GM12878 (cell line): ENCODE data around the gene ARSI. TPM values are rescaled to one million over a fixed set of nuclear protein-coding genes. Genes with fewer than 3 reads are reported as not detected.

Source experiments
- ATAC-seq: fragments of 200-7000 bp; cut with Tn5 transposase; 3 replicates; pipeline ENCODE4 v1.9.1; 2020; ENCODE audit warnings: mild to moderate bottlenecking, moderate library complexity
- BruUV-seq: library from RNA; stranded (reverse); fragments of 400-500 nt; replicated peaks from 2 replicates; lab custom pipeline; 2021; lab: Mats Ljungman, UMichigan
- CTCF ChIA-PET: fragments of 300-600 bp; sonication (Branson Sonifier 250); formaldehyde crosslinking; extraction: SDS; loops from one replicate; lab custom pipeline; 2021; ENCODE audit warnings: inconsistent platforms; lab: Yijun Ruan, JAX
- POLR2A ChIA-PET: fragments of 350-600 bp; formaldehyde crosslinking; extraction: SDS; loops from one replicate; lab custom pipeline; 2021; ENCODE audit warnings: inconsistent platforms; lab: Charles Lee
- RAD21 ChIA-PET: fragments of 300-600 bp; sonication (Branson Sonifier 250); formaldehyde crosslinking; loops from one replicate; lab custom pipeline; 2023; ENCODE audit warnings: antibody characterized with exemption; ENCODE audit not compliant: unreplicated experiment; lab: Charles Lee
- SMC1A ChIA-PET: fragments of 300-600 bp; sonication (Branson Sonifier 250); formaldehyde crosslinking; loops from one replicate; lab custom pipeline; 2023; ENCODE audit not compliant: unreplicated experiment, uncharacterized antibody; lab: Charles Lee
- DNase-seq: peaks from one replicate; pipeline ENCODE4 v3.0.0-alpha.2; 2011; ENCODE audit warnings: low read depth, low spot score
- FAIRE-seq: peaks from 3 replicates; lab custom pipeline; 2011; peaks lifted over from hg19 to GRCh38; lab: Jason Lieb, UNC
- H2AFZ ChIP-seq: 2 replicates; pipeline ENCODE4 v1.6.0; 2011; ENCODE audit warnings: low read depth, low read length, control low read depth; ENCODE audit not compliant: control insufficient read depth
- H3K27ac ChIP-seq: 2 replicates; pipeline ENCODE4 v1.5.1; 2011; ENCODE audit warnings: control low read depth; ENCODE audit not compliant: control insufficient read depth, insufficient read depth
- H3K27me3 ChIP-seq, 2 experiments: replicated peaks in 1 of 2; 2 replicates each; pipeline versions ENCODE4 v1.6.0 to v1.6.1; 2011; ENCODE audit warnings: low read length in 1 of 2; ENCODE audit not compliant: control insufficient read depth in 2 of 2, insufficient read depth in 2 of 2
- H3K36me3 ChIP-seq, 2 experiments: 2 replicates each; pipeline ENCODE4 v1.5.1; 2011; ENCODE audit warnings: low read length in 1 of 2; ENCODE audit not compliant: control insufficient read depth in 2 of 2, insufficient read depth in 2 of 2
- H3K4me1 ChIP-seq: 2 replicates; pipeline ENCODE4 v1.6.1; 2011; ENCODE audit warnings: mild to moderate bottlenecking, low read length, moderate library complexity, mixed read lengths; ENCODE audit not compliant: control insufficient read depth, insufficient read depth
- H3K4me2 ChIP-seq: 2 replicates; pipeline ENCODE4 v1.6.0; 2011; ENCODE audit warnings: control low read depth; ENCODE audit not compliant: control insufficient read depth, insufficient read depth
- H3K4me3 ChIP-seq: fragments of 200-600 bp; sonication (generic); 2 replicates; pipeline ENCODE4 v1.5.1; 2016
- H3K79me2 ChIP-seq: 2 replicates; pipeline ENCODE4 v1.6.0; 2011; ENCODE audit warnings: low read length; ENCODE audit not compliant: control insufficient read depth, insufficient read depth
- H3K9ac ChIP-seq: 2 replicates; pipeline ENCODE4 v1.8.0; 2011; ENCODE audit warnings: low read length, control low read depth, mixed read lengths; ENCODE audit not compliant: control insufficient read depth, insufficient read depth
- H3K9me3 ChIP-seq: replicated peaks from 3 replicates; pipeline ENCODE4 v1.5.1; 2011; ENCODE audit warnings: mild to moderate bottlenecking, low read length; ENCODE audit not compliant: control insufficient read depth, insufficient read depth
- H4K20me1 ChIP-seq: 2 replicates; pipeline ENCODE4 v1.6.0; 2011; ENCODE audit not compliant: control insufficient read depth, insufficient read depth
- ATF3 ChIP-seq: IDR thresholded peaks from 2 replicates; pipeline ENCODE4 v1.6.1; 2011; ENCODE audit warnings: low read depth, mild to moderate bottlenecking, low read length, moderate library complexity, borderline replicate concordance; ENCODE audit errors: extremely low read depth
- BACH1 ChIP-seq: fragments of 450-650 bp; IDR thresholded peaks from 2 replicates; pipeline ENCODE4 v1.6.1; 2017; ENCODE audit warnings: mild to moderate bottlenecking, borderline replicate concordance
- BCLAF1 ChIP-seq: fragments of 450-650 bp; IDR thresholded peaks from 2 replicates; pipeline ENCODE4 v1.6.1; 2017; ENCODE audit warnings: antibody characterized with exemption, mild to moderate bottlenecking, moderate library complexity
- BHLHE40 ChIP-seq, 2 experiments: fragments of 450-650 bp in 1 of 2; IDR thresholded peaks; 2 replicates each; pipeline ENCODE4 v1.6.1; 2011 to 2017; ENCODE audit warnings: low read depth in 2 of 2, borderline replicate concordance in 1 of 2, improper control_type of control experiment in 1 of 2, low read length in 1 of 2, mild to moderate bottlenecking in 1 of 2
- BRCA1 ChIP-seq: IDR thresholded peaks from 2 replicates; pipeline ENCODE4 v1.6.1; 2011; ENCODE audit warnings: low read depth, low read length, improper control_type of control experiment
- CBFB ChIP-seq: IDR thresholded peaks from 2 replicates; pipeline ENCODE4 v1.6.1; 2016; ENCODE audit warnings: antibody characterized with exemption, low read depth
- DPF2 ChIP-seq: fragments of 450-650 bp; IDR thresholded peaks from 2 replicates; pipeline ENCODE4 v1.6.1; 2017; ENCODE audit warnings: mild to moderate bottlenecking
- ETV6 ChIP-seq, 2 experiments: fragments of 450-650 bp in 1 of 2; IDR thresholded peaks in 1 of 2; conservative IDR thresholded peaks in 1 of 2; 2 replicates each; pipeline ENCODE4 v1.6.1; 2014; ENCODE audit warnings: antibody characterized with exemption in 1 of 2, borderline replicate concordance in 1 of 2, low read depth in 1 of 2, mild to moderate bottlenecking in 1 of 2, moderate library complexity in 1 of 2
- IKZF2 ChIP-seq, 2 experiments: fragments of 450-650 bp; IDR thresholded peaks; 2 replicates each; pipeline ENCODE4 v1.6.1; 2017; ENCODE audit warnings: mild to moderate bottlenecking in 2 of 2, moderate library complexity in 2 of 2
- POLR2AphosphoS2 ChIP-seq: IDR thresholded peaks from 2 replicates; pipeline ENCODE4 v1.6.1; 2011; ENCODE audit warnings: low read depth, mild to moderate bottlenecking, low read length, improper control_type of control experiment, moderate library complexity
- RUNX3 ChIP-seq: IDR thresholded peaks from 2 replicates; pipeline ENCODE4 v1.6.1; 2012; ENCODE audit warnings: low read length, inconsistent platforms
- SMAD1 ChIP-seq: fragments of 450-650 bp; IDR thresholded peaks from 2 replicates; pipeline ENCODE4 v1.6.1; 2018; ENCODE audit warnings: mild to moderate bottlenecking, low read depth; ENCODE audit not compliant: partially characterized antibody
- STAT3 ChIP-seq: IDR thresholded peaks from 2 replicates; pipeline ENCODE4 v1.6.1; 2011; ENCODE audit warnings: low read depth, low read length, improper control_type of control experiment
- WGBS: methylation state at CpG from one replicate; pipeline ENCODE4 v1.1.6; 2016; ENCODE audit warnings: low lambda C conversion rate; ENCODE audit not compliant: insufficient replicate concordance, insufficient coverage; ENCODE audit errors: missing lambda C conversion rate; 5-methylcytosine and 5-hydroxymethylcytosine counted together
- in situ Hi-C: fragments of 300-500 bp; cut with MboI; formaldehyde crosslinking; loops from 9 replicates; pipeline ENCODE4 v1.14.3; 2018; ENCODE audit warnings: mixed read lengths
- intact Hi-C: fragments of 100-400 bp; cut with micrococcal nuclease; formaldehyde crosslinking; loops from one replicate; pipeline ENCODE4 v1.14.2; 2022; ENCODE audit not compliant: unreplicated experiment
- polyA plus RNA-seq, 11 experiments: library from polyadenylated mRNA; depleted of rRNA in 4 of 11; unstranded in 6 of 11; stranded (reverse) in 5 of 11; fragments of >200 nt; fragmentation: Nextera tagmentation in 4 of 11; fragmentation: Illumina TruSeq in 1 of 11; extraction: Ambion mirVana in 4 of 11; extraction: Trizol in 1 of 11; gene quantifications; 1 replicate in 1 of 11; 2 replicates in 10 of 11; pipeline versions ENCODE4 v1.2.1 to v1.2.3, GENCODE V29; 2011 to 2016; ENCODE audit warnings: inconsistent platforms in 2 of 11, missing spikeins in 2 of 11, low read depth in 1 of 11
- total RNA-seq, 4 experiments: library from RNA; depleted of rRNA in 3 of 4; stranded (reverse); fragments of >200 nt in 3 of 4; fragmentation: Illumina TruSeq in 1 of 4; extraction: Trizol in 1 of 4; gene quantifications; 2 replicates each; pipeline versions ENCODE4 v1.2.1 to v1.2.3, GENCODE V29; 2013 to 2021
- TF ChIP-seq, protein P1 (sequence below), 3 experiments: IDR thresholded peaks in 2 of 3; conservative IDR thresholded peaks in 1 of 3; 2 replicates each; pipeline ENCODE4 v1.5.1; 2011; ENCODE audit warnings: low read depth in 3 of 3, low read length in 3 of 3, mild to moderate bottlenecking in 3 of 3, control low read depth in 2 of 3, moderate library complexity in 2 of 3, inconsistent platforms in 1 of 3, mixed read lengths in 1 of 3; ENCODE audit not compliant: control insufficient read depth in 2 of 3, insufficient read depth in 1 of 3; ENCODE audit errors: extremely low read depth in 1 of 3
- TF ChIP-seq, protein P2 (sequence below): fragments of 450-650 bp; IDR thresholded peaks from 2 replicates; pipeline ENCODE4 v1.6.1; 2017; ENCODE audit warnings: low read depth, mild to moderate bottlenecking, moderate library complexity

The ARSI gene
- total and polyA plus RNA-seq, 10 of the 15 experiments (the other 5 are each of a cell fraction or from before 2014, with no cell fraction given), result not detected

DNA sequence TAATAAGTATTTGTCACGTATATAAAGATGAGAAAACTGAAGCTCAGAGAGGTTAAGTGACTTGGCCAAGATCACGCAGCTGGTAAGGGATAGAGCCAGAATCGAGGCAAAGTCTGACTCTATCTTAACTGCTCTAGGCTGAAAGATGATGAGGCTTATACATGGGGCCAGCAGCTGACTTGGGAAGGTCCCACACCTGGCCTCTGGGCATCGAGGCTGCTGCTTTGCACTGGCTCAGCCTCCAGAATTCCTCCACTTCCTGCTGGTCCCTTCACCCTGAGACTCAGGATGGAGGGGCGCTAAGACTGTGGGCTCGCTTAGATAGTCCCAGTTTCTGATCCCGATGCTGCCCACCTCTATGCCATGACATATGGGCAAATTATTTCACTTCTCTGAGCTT is 48.3 kb downstream of the ARSI start:
- 37% methylated on average over 7 of the region's 7 CpGs for WGBS
- CTCF ChIA-PET, result no interaction called here
- SMC1A ChIA-PET, result no interaction called here
- POLR2A ChIA-PET, result no interaction called here
- peaks cover 2% of the 10 kb centered on the region in 2 experiments for H3K27me3 ChIP-seq
- no peaks in the 10 kb centered on the region for H4K20me1 ChIP-seq
- TF ChIP-seq DPF2, result no peak
- no peak for TF ChIP-seq CBFB
- no peak for TF ChIP-seq BHLHE40 (IDR thresholded peaks at IDR 0.05; ENCODE audit: borderline replicate concordance in 1 of 2, low read depth in 2 of 2, low read length in 1 of 2)
- TF ChIP-seq, protein P1, sequence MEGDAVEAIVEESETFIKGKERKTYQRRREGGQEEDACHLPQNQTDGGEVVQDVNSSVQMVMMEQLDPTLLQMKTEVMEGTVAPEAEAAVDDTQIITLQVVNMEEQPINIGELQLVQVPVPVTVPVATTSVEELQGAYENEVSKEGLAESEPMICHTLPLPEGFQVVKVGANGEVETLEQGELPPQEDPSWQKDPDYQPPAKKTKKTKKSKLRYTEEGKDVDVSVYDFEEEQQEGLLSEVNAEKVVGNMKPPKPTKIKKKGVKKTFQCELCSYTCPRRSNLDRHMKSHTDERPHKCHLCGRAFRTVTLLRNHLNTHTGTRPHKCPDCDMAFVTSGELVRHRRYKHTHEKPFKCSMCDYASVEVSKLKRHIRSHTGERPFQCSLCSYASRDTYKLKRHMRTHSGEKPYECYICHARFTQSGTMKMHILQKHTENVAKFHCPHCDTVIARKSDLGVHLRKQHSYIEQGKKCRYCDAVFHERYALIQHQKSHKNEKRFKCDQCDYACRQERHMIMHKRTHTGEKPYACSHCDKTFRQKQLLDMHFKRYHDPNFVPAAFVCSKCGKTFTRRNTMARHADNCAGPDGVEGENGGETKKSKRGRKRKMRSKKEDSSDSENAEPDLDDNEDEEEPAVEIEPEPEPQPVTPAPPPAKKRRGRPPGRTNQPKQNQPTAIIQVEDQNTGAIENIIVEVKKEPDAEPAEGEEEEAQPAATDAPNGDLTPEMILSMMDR (IDR thresholded peaks at IDR 0.05 in 2 of 3, conservative IDR thresholded peaks at IDR 0.05 in 1 of 3; ENCODE audit: control insufficient read depth in 2 of 3, extremely low read depth in 1 of 3, insufficient read depth in 1 of 3, low read depth in 3 of 3, low read length in 3 of 3), result no peak
- TF ChIP-seq ETV6 (conservative IDR thresholded peaks at IDR 0.05 in 1 of 2, IDR thresholded peaks at IDR 0.05 in 1 of 2; ENCODE audit: borderline replicate concordance in 1 of 2, low read depth in 1 of 2), result no peak
- no peak for TF ChIP-seq SMAD1
- TF ChIP-seq, protein P2, sequence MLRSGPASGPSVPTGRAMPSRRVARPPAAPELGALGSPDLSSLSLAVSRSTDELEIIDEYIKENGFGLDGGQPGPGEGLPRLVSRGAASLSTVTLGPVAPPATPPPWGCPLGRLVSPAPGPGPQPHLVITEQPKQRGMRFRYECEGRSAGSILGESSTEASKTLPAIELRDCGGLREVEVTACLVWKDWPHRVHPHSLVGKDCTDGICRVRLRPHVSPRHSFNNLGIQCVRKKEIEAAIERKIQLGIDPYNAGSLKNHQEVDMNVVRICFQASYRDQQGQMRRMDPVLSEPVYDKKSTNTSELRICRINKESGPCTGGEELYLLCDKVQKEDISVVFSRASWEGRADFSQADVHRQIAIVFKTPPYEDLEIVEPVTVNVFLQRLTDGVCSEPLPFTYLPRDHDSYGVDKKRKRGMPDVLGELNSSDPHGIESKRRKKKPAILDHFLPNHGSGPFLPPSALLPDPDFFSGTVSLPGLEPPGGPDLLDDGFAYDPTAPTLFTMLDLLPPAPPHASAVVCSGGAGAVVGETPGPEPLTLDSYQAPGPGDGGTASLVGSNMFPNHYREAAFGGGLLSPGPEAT, result no peak
- TF ChIP-seq BCLAF1, result no peak
- TF ChIP-seq BACH1, result no peak
- TF ChIP-seq POLR2AphosphoS2, result no peak
- no peak for TF ChIP-seq IKZF2 (IDR thresholded peaks at IDR 0.05)
- TF ChIP-seq ATF3, result no peak
- TF ChIP-seq BRCA1, result no peak
- no peak for TF ChIP-seq RUNX3
- no peak for TF ChIP-seq STAT3
- intact Hi-C loops, result no loop called here
- in situ Hi-C loops, result no loop called here
- ATAC-seq (no peak), DNase-seq (no peak), FAIRE-seq (no peak)
- H3K27ac ChIP-seq, result no peak overlapping the region
- H3K36me3 ChIP-seq, result no peaks in the 10 kb centered on the region
- no peaks in the 10 kb centered on the region for H3K79me2 ChIP-seq
- no TSS peak for BruUV-seq
- no peaks in the 10 kb centered on the region for H3K4me1 ChIP-seq
- no peak overlapping the region for H2AFZ ChIP-seq
- RAD21 ChIA-PET, result no interaction called here
- H3K4me2 ChIP-seq, result no peak overlapping the region
- H3K4me3 ChIP-seq, result no peak overlapping the region
- no peak overlapping the region for H3K9ac ChIP-seq
- H3K9me3 ChIP-seq, result no peaks in the 10 kb centered on the region; the same call in 2 of the 3 replicates
